ENCODE measurements around the gene ARHGAP10.
"Not testable (repeated sequence)": the region's sequence is repeated elsewhere in the genome, so short reads cannot be mapped to it uniquely, and the experiment has no call there.

The ARHGAP10 gene

GRCh38 chr4:147793569-147794313, 61.9 kb downstream of the ARHGAP10 start:
- no peak for DNase-seq (ENCODE audit: low spot score)

GRCh38 chr4:147794314-147794680, 62.4 kb downstream of the ARHGAP10 start:
- no peak for DNase-seq (ENCODE audit: low spot score)

GRCh38 chr4:147794787-147795413, 63.0 kb downstream of the ARHGAP10 start:
- no peak for DNase-seq (ENCODE audit: low spot score)

GRCh38 chr4:147799057-147799456, 67.2 kb downstream of the ARHGAP10 start:
- DNase-seq (ENCODE audit: low spot score), result not testable (repeated sequence)

GRCh38 chr4:147799986-147800555, 68.2 kb downstream of the ARHGAP10 start:
- no peak for DNase-seq (ENCODE audit: low spot score)

- peak; percentile 57 for DNase-seq (ENCODE audit: low spot score)
Observed at GRCh38 chr4:147801820-147802219, 69.9 kb downstream of the ARHGAP10 start.

- no peak for DNase-seq (ENCODE audit: low spot score)
Observed at GRCh38 chr4:147802346-147802745, 70.5 kb downstream of the ARHGAP10 start.

- no peak for DNase-seq (ENCODE audit: low spot score)
Observed at GRCh38 chr4:147805946-147806345, 74.1 kb downstream of the ARHGAP10 start.

GRCh38 chr4:147808447-147808846, 76.6 kb downstream of the ARHGAP10 start:
- DNase-seq (ENCODE audit: low spot score), result no peak

- no peak for DNase-seq (ENCODE audit: low spot score)
Observed at GRCh38 chr4:147809211-147809610, 77.3 kb downstream of the ARHGAP10 start.

GRCh38 chr4:147811878-147812277, 80.0 kb downstream of the ARHGAP10 start:
- no peak for DNase-seq (ENCODE audit: low spot score)

- no peak for DNase-seq (ENCODE audit: low spot score)
Observed at GRCh38 chr4:147813109-147813773, 81.4 kb downstream of the ARHGAP10 start.

- DNase-seq (ENCODE audit: low spot score), result no peak
Observed at GRCh38 chr4:147813973-147814372, 82.1 kb downstream of the ARHGAP10 start.

- no peak for DNase-seq (ENCODE audit: low spot score)
Observed at GRCh38 chr4:147814376-147814775, 82.5 kb downstream of the ARHGAP10 start.

GRCh38 chr4:147815741-147816140, 83.9 kb downstream of the ARHGAP10 start:
- DNase-seq (ENCODE audit: low spot score), result no peak

- DNase-seq (ENCODE audit: low spot score), result no peak
Observed at GRCh38 chr4:147816382-147817254, 84.7 kb downstream of the ARHGAP10 start.

GRCh38 chr4:147820975-147821374, 89.1 kb downstream of the ARHGAP10 start:
- no peak for DNase-seq (ENCODE audit: low spot score)

GRCh38 chr4:147821555-147821954, 89.7 kb downstream of the ARHGAP10 start:
- DNase-seq (ENCODE audit: low spot score), result no peak

- DNase-seq (ENCODE audit: low spot score), result no peak
Observed at GRCh38 chr4:147822128-147822527, 90.2 kb downstream of the ARHGAP10 start.

GRCh38 chr4:147823130-147823529, 91.2 kb downstream of the ARHGAP10 start:
- no peak for DNase-seq (ENCODE audit: low spot score)

GRCh38 chr4:147824316-147824715, 92.4 kb downstream of the ARHGAP10 start:
- no peak for DNase-seq (ENCODE audit: low spot score)

- DNase-seq (ENCODE audit: low spot score), result no peak
Observed at GRCh38 chr4:147824884-147825283, 93.0 kb downstream of the ARHGAP10 start.

Measured in HuH-7 (cell line).